A549 (cell line): ENCODE data around the gene COX7A1. TPM values are rescaled to one million over a fixed set of nuclear protein-coding genes. Genes with fewer than 3 reads are reported as not detected.

ENCODE experiments used
- CBX2 ChIP-seq: fragments of 200-600 bp; sonication (generic); IDR thresholded peaks from 2 replicates; pipeline ENCODE4 v1.6.1; 2016; ENCODE audit warnings: low read depth, mild to moderate bottlenecking, borderline replicate concordance
- EHF ChIP-seq: fragments of 250-450 bp; sonication (Bioruptor Pico); IDR thresholded peaks from 2 replicates; pipeline ENCODE4 v1.5.0; 2020; ENCODE audit warnings: mild to moderate bottlenecking
- EHMT2 ChIP-seq: fragments of 200-600 bp; sonication (generic); IDR thresholded peaks from 2 replicates; pipeline ENCODE4 v1.6.1; 2016; ENCODE audit warnings: antibody characterized with exemption, low read depth, mild to moderate bottlenecking, moderate library complexity
- FOXS1 ChIP-seq: fragments of 250-450 bp; sonication (Bioruptor Pico); IDR thresholded peaks from 2 replicates; pipeline ENCODE4 v1.5.0; 2020; ENCODE audit warnings: mild to moderate bottlenecking, moderate library complexity
- GATA3 ChIP-seq: IDR thresholded peaks from 2 replicates; pipeline ENCODE4 v1.6.1; 2012; ENCODE audit warnings: borderline replicate concordance
- HDAC2 ChIP-seq: fragments of 200-600 bp; sonication (generic); IDR thresholded peaks from 2 replicates; pipeline ENCODE4 v1.6.1; 2016
- HOXA7 ChIP-seq: fragments of 250-450 bp; sonication (Bioruptor Pico); IDR thresholded peaks from 2 replicates; pipeline ENCODE4 v1.5.0; 2020; ENCODE audit warnings: mild to moderate bottlenecking, moderate library complexity
- HOXB5 ChIP-seq: fragments of 250-450 bp; sonication (Bioruptor Pico); IDR thresholded peaks from 2 replicates; pipeline ENCODE4 v1.5.0; 2020; ENCODE audit warnings: mild to moderate bottlenecking, moderate library complexity
- JUNB ChIP-seq: fragments of >200 bp; sonication (Bioruptor Twin); formaldehyde crosslinking; IDR thresholded peaks from 2 replicates; pipeline ENCODE4 v1.6.1; 2016
- NPAS2 ChIP-seq: fragments of 250-450 bp; sonication (Bioruptor Pico); IDR thresholded peaks from 2 replicates; pipeline ENCODE4 v1.8.0; 2022; ENCODE audit warnings: mild to moderate bottlenecking, moderate library complexity, borderline replicate concordance
- PHF8 ChIP-seq: fragments of 200-600 bp; sonication (generic); IDR thresholded peaks from 2 replicates; pipeline ENCODE4 v1.6.1; 2016; ENCODE audit warnings: low read depth, mild to moderate bottlenecking, antibody characterized with exemption, moderate library complexity, borderline replicate concordance
- RAD21 ChIP-seq, 2 experiments: fragments of >200 bp in 1 of 2; sonication (Bioruptor Twin) in 1 of 2; formaldehyde crosslinking in 1 of 2; IDR thresholded peaks in 1 of 2; conservative IDR thresholded peaks in 1 of 2; 2 replicates in 1 of 2; 3 replicates in 1 of 2; pipeline ENCODE4 v1.6.1; 2012 to 2018; ENCODE audit warnings: inconsistent platforms in 1 of 2
- RCOR1 ChIP-seq: fragments of 150-350 bp; IDR thresholded peaks from 2 replicates; pipeline ENCODE4 v1.6.1; 2014; ENCODE audit warnings: antibody characterized with exemption, low read length, low read depth
- RFX5 ChIP-seq: fragments of 450-650 bp; IDR thresholded peaks from 2 replicates; pipeline ENCODE4 v1.7.1; 2014; ENCODE audit warnings: antibody characterized with exemption, mild to moderate bottlenecking, moderate library complexity
- ZNF302 ChIP-seq: fragments of 250-450 bp; sonication (Bioruptor Pico); IDR thresholded peaks from 2 replicates; pipeline ENCODE4 v1.9.0; 2021; ENCODE audit warnings: inconsistent platforms, mild to moderate bottlenecking, moderate library complexity
- polyA plus RNA-seq, 4 experiments: library from polyadenylated mRNA; depleted of rRNA in 3 of 4; stranded (reverse); fragments of >200 nt; fragmentation: RNase III in 1 of 4; extraction: RNeasy Plus Mini Kit Qiagen cat#74134 plus additional on column Dnase treatment in 1 of 4; gene quantifications; 2 replicates in 3 of 4; 3 replicates in 1 of 4; pipeline ENCODE4 v1.2.3, GENCODE V29; 2011 to 2017
- TF ChIP-seq, protein P1 (sequence below): fragments of 150-350 bp; IDR thresholded peaks from 2 replicates; pipeline ENCODE4 v1.6.1; 2014; ENCODE audit warnings: low read depth, mild to moderate bottlenecking, low read length
- TF ChIP-seq, protein P2 (sequence below): fragments of 200-600 bp; sonication (generic); IDR thresholded peaks from 2 replicates; pipeline ENCODE4 v1.6.1; 2016; ENCODE audit warnings: antibody characterized with exemption, mild to moderate bottlenecking, moderate library complexity
- TF ChIP-seq, protein P3 (sequence below): fragments of >200 bp; sonication (Bioruptor Twin); formaldehyde crosslinking; IDR thresholded peaks from 3 replicates; pipeline ENCODE4 v1.5.1; 2016
- TF ChIP-seq, protein P4 (sequence below): fragments of 250-450 bp; sonication (Bioruptor Pico); IDR thresholded peaks from 2 replicates; pipeline ENCODE4 v1.5.0; 2020; ENCODE audit warnings: low read depth, mild to moderate bottlenecking, moderate library complexity

The COX7A1 gene
- polyA plus RNA-seq, 2 of the 4 experiments (the other 2 are of a cell fraction) = not detected

DNA sequence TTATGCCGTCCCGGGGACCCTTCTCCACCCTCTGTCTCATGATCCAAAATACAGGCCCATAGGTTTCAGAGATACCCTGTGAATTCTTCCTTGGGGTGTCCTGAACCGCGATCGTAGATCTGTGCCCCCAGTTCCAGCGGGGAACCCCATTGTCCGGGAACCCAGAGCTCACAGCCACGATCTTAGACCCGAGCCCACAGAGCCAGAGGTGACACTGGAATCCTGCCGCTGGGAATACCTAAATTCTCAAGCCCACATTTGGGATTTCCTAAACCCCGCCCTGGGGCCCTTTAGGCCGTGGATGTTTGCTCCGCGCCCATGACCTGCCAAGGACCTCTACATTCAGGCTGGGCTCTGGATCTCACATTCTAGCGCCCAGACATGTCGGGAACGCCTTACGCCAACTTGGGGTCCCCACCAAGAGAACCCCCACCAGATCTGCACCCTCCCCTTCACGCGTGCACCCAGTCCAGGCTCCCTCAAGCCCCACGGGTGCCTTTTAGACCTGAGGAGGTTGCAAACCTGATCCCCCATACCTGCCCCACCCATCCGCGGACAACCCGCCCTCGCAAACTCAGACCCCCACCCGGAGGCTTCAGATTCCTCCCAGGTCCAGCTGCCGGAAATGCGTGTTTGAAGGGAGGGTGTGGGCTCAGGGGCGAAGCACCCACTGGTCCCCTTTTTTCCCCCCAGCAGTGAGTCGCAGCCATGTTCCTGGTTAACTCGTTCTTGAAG is 11.8 kb downstream of the COX7A1 start (continued):
- no peak for TF ChIP-seq NPAS2 (CRISPR knock-in tag)
- no peak for TF ChIP-seq FOXS1 (CRISPR knock-in tag)
- TF ChIP-seq, protein P1, sequence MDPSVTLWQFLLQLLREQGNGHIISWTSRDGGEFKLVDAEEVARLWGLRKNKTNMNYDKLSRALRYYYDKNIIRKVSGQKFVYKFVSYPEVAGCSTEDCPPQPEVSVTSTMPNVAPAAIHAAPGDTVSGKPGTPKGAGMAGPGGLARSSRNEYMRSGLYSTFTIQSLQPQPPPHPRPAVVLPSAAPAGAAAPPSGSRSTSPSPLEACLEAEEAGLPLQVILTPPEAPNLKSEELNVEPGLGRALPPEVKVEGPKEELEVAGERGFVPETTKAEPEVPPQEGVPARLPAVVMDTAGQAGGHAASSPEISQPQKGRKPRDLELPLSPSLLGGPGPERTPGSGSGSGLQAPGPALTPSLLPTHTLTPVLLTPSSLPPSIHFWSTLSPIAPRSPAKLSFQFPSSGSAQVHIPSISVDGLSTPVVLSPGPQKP = no peak
- no peak; the same call in 1 of the 2 replicates for TF ChIP-seq ZNF302 (CRISPR knock-in tag)
- TF ChIP-seq RCOR1 = no peak
- no peak for TF ChIP-seq RAD21 (conservative IDR thresholded peaks at IDR 0.05 in 1 of 2, IDR thresholded peaks at IDR 0.05 in 1 of 2)
- TF ChIP-seq, protein P2, sequence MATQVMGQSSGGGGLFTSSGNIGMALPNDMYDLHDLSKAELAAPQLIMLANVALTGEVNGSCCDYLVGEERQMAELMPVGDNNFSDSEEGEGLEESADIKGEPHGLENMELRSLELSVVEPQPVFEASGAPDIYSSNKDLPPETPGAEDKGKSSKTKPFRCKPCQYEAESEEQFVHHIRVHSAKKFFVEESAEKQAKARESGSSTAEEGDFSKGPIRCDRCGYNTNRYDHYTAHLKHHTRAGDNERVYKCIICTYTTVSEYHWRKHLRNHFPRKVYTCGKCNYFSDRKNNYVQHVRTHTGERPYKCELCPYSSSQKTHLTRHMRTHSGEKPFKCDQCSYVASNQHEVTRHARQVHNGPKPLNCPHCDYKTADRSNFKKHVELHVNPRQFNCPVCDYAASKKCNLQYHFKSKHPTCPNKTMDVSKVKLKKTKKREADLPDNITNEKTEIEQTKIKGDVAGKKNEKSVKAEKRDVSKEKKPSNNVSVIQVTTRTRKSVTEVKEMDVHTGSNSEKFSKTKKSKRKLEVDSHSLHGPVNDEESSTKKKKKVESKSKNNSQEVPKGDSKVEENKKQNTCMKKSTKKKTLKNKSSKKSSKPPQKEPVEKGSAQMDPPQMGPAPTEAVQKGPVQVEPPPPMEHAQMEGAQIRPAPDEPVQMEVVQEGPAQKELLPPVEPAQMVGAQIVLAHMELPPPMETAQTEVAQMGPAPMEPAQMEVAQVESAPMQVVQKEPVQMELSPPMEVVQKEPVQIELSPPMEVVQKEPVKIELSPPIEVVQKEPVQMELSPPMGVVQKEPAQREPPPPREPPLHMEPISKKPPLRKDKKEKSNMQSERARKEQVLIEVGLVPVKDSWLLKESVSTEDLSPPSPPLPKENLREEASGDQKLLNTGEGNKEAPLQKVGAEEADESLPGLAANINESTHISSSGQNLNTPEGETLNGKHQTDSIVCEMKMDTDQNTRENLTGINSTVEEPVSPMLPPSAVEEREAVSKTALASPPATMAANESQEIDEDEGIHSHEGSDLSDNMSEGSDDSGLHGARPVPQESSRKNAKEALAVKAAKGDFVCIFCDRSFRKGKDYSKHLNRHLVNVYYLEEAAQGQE = no peak
- TF ChIP-seq, protein P3, sequence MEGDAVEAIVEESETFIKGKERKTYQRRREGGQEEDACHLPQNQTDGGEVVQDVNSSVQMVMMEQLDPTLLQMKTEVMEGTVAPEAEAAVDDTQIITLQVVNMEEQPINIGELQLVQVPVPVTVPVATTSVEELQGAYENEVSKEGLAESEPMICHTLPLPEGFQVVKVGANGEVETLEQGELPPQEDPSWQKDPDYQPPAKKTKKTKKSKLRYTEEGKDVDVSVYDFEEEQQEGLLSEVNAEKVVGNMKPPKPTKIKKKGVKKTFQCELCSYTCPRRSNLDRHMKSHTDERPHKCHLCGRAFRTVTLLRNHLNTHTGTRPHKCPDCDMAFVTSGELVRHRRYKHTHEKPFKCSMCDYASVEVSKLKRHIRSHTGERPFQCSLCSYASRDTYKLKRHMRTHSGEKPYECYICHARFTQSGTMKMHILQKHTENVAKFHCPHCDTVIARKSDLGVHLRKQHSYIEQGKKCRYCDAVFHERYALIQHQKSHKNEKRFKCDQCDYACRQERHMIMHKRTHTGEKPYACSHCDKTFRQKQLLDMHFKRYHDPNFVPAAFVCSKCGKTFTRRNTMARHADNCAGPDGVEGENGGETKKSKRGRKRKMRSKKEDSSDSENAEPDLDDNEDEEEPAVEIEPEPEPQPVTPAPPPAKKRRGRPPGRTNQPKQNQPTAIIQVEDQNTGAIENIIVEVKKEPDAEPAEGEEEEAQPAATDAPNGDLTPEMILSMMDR = no peak
- TF ChIP-seq HOXB5 (CRISPR knock-in tag) = 0 out of 2 replicates have a peak, but pooled peaks have one; percentile 0
- TF ChIP-seq, protein P4, sequence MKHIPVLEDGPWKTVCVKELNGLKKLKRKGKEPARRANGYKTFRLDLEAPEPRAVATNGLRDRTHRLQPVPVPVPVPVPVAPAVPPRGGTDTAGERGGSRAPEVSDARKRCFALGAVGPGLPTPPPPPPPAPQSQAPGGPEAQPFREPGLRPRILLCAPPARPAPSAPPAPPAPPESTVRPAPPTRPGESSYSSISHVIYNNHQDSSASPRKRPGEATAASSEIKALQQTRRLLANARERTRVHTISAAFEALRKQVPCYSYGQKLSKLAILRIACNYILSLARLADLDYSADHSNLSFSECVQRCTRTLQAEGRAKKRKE (CRISPR knock-in tag) = 0 out of 2 replicates have a peak, but pooled peaks have one; percentile 9
- no peak for TF ChIP-seq EHMT2
- peak; percentile 36; the same call in 1 of the 2 replicates for TF ChIP-seq GATA3
- peak; percentile 43; the same call in 1 of the 2 replicates for TF ChIP-seq PHF8
- 0 out of 2 replicates have a peak, but pooled peaks have one; percentile 61 for TF ChIP-seq HOXA7
- no peak for TF ChIP-seq RFX5
- TF ChIP-seq JUNB = no peak
- no peak for TF ChIP-seq HDAC2
- TF ChIP-seq CBX2 = no peak
- no peak for TF ChIP-seq EHF (CRISPR knock-in tag)
